Neural progenitor cell (in vitro differentiated cells): ENCODE results near the gene SLC24A4. TPM values are rescaled to one million over a fixed set of nuclear protein-coding genes. Genes with fewer than 3 reads are reported as not detected.

ENCODE experiments used
- DNase-seq: peaks from one replicate; pipeline ENCODE4 v3.0.0-alpha.2; 2016; ENCODE audit warnings: low spot score
- H2AFZ ChIP-seq: fragments of 200-600 bp; sonication (generic); replicated peaks from 2 replicates; pipeline ENCODE4 v1.6.1; 2016; ENCODE audit warnings: antibody characterized with exemption
- H3F3A ChIP-seq: fragments of 200-600 bp; sonication (generic); 2 replicates; pipeline ENCODE4 v1.6.1; 2016; ENCODE audit warnings: antibody characterized with exemption, low read depth
- H3K27ac ChIP-seq: fragments of 200-600 bp; sonication (generic); 2 replicates; pipeline ENCODE4 v1.5.1; 2016; ENCODE audit warnings: mild to moderate bottlenecking
- H3K27me3 ChIP-seq: fragments of 200-600 bp; sonication (generic); 2 replicates; pipeline ENCODE4 v1.6.1; 2016; ENCODE audit warnings: mild to moderate bottlenecking, moderate library complexity
- H3K36me3 ChIP-seq: fragments of 200-600 bp; sonication (generic); 2 replicates; pipeline ENCODE4 v1.5.1; 2016
- H3K4me1 ChIP-seq: fragments of 200-600 bp; sonication (generic); 2 replicates; pipeline ENCODE4 v1.6.1; 2016; ENCODE audit warnings: mixed run types
- H3K4me2 ChIP-seq: fragments of 200-600 bp; sonication (generic); 2 replicates; pipeline ENCODE4 v1.6.1; 2016
- H3K4me3 ChIP-seq: fragments of 200-600 bp; sonication (generic); 2 replicates; pipeline ENCODE4 v1.5.1; 2016
- H3K79me2 ChIP-seq: fragments of 200-600 bp; sonication (generic); 2 replicates; pipeline ENCODE4 v1.6.1; 2016; ENCODE audit warnings: low read depth
- H3K9ac ChIP-seq: fragments of 200-600 bp; sonication (generic); 2 replicates; pipeline ENCODE4 v1.6.1; 2016
- H3K9me3 ChIP-seq: fragments of 200-600 bp; sonication (generic); 2 replicates; pipeline ENCODE4 v1.5.1; 2016; ENCODE audit warnings: low read depth
- H4K20me1 ChIP-seq: fragments of 200-600 bp; sonication (generic); 2 replicates; pipeline ENCODE4 v1.6.1; 2016; ENCODE audit warnings: low read depth
- H3K27ac Mint-ChIP-seq: 3 replicates; pipeline ENCODE4 v1.8.0; 2021; ENCODE audit warnings: mixed read lengths
- H3K27me3 Mint-ChIP-seq: 2 replicates; pipeline ENCODE4 v1.8.0; 2022; ENCODE audit warnings: low read depth, mild to moderate bottlenecking, inconsistent platforms, moderate library complexity, mixed read lengths; ENCODE audit not compliant: insufficient read depth
- H3K36me3 Mint-ChIP-seq: 3 replicates; pipeline ENCODE4 v1.8.0; 2021; ENCODE audit warnings: mixed read lengths
- H3K4me1 Mint-ChIP-seq: 3 replicates; pipeline ENCODE4 v1.8.0; 2021; ENCODE audit warnings: mixed read lengths
- H3K4me3 Mint-ChIP-seq: 3 replicates; pipeline ENCODE4 v1.8.0; 2021; ENCODE audit warnings: mild to moderate bottlenecking, moderate library complexity, mixed read lengths
- H3K9me3 Mint-ChIP-seq: 3 replicates; pipeline ENCODE4 v1.8.0; 2020; ENCODE audit warnings: mixed read lengths
- CTCF ChIP-seq: fragments of 200-600 bp; sonication (generic); IDR thresholded peaks from 2 replicates; pipeline ENCODE4 v1.5.1; 2017; ENCODE audit warnings: antibody characterized with exemption, mild to moderate bottlenecking
- EZH2 ChIP-seq: fragments of 200-600 bp; sonication (generic); IDR thresholded peaks from 2 replicates; pipeline ENCODE4 v1.6.1; 2017; ENCODE audit warnings: antibody characterized with exemption, mild to moderate bottlenecking, moderate library complexity
- EZH2phosphoT487 ChIP-seq: fragments of 200-600 bp; sonication (generic); IDR thresholded peaks from 2 replicates; pipeline ENCODE4 v1.6.1; 2017; ENCODE audit warnings: antibody characterized with exemption
- total RNA-seq: library from RNA; depleted of rRNA; stranded (reverse); fragments of >200 nt; gene quantifications from 2 replicates; pipeline ENCODE4 v1.2.3, GENCODE V29; 2015; ENCODE audit warnings: low replicate concordance

SLC24A4 gene
- total RNA-seq, 1 donor from 2014 or later: 0.73 TPM

GRCh38 chr14:92348154-92348553 is 25.2 kb downstream of the SLC24A4 start:
- H3K9me3 Mint-ChIP-seq: no peaks in the 10 kb centered on the region
- Histone ChIP-seq H3K9me3 (no peaks in the 10 kb centered on the region), H3K36me3 (no peaks in the 10 kb centered on the region), H3K79me2 (no peaks in the 10 kb centered on the region), H2AFZ (no peak overlapping the region), H3K4me3 (no peak overlapping the region), H3K9ac (no peak overlapping the region), H3K27ac (no peak overlapping the region), H3K4me1 (no peaks in the 10 kb centered on the region), H3K4me2 (no peak overlapping the region), H3K27me3 (no peaks in the 10 kb centered on the region), H4K20me1 (no peaks in the 10 kb centered on the region), H3F3A (no peaks in the 10 kb centered on the region)
- no peak overlapping the region for H3K27ac Mint-ChIP-seq
- no peak for TF ChIP-seq EZH2phosphoT487
- no peak for TF ChIP-seq EZH2
- no peak for TF ChIP-seq CTCF
- H3K36me3 Mint-ChIP-seq: no peaks in the 10 kb centered on the region
- no peak overlapping the region for H3K4me3 Mint-ChIP-seq
- no peak for DNase-seq
- H3K4me1 Mint-ChIP-seq: peaks cover 3% of the 10 kb centered on the region
- H3K27me3 Mint-ChIP-seq: peaks cover 3% of the 10 kb centered on the region

- Histone ChIP-seq H3K79me2 (no peaks in the 10 kb centered on the region), H3K4me2 (no peak overlapping the region), H2AFZ (no peak overlapping the region), H3K9ac (no peak overlapping the region), H4K20me1 (no peaks in the 10 kb centered on the region), H3K27me3 (no peaks in the 10 kb centered on the region), H3K36me3 (no peaks in the 10 kb centered on the region), H3F3A (no peaks in the 10 kb centered on the region), H3K27ac (no peak overlapping the region), H3K9me3 (no peaks in the 10 kb centered on the region), H3K4me1 (no peaks in the 10 kb centered on the region), H3K4me3 (no peak overlapping the region)
- H3K4me3 Mint-ChIP-seq: no peak overlapping the region
- no peak for DNase-seq
- no peak overlapping the region for H3K27ac Mint-ChIP-seq
- peaks cover 3% of the 10 kb centered on the region for H3K4me1 Mint-ChIP-seq
- H3K27me3 Mint-ChIP-seq: peaks cover 3% of the 10 kb centered on the region
- TF ChIP-seq EZH2phosphoT487 (no peak), CTCF (no peak), EZH2 (no peak)
- no peaks in the 10 kb centered on the region for H3K36me3 Mint-ChIP-seq
- no peaks in the 10 kb centered on the region for H3K9me3 Mint-ChIP-seq
Observed at GRCh38 chr14:92351750-92352149, 28.8 kb downstream of the SLC24A4 start.

- peaks cover 3% of the 10 kb centered on the region for H3K4me1 Mint-ChIP-seq
- Histone ChIP-seq H3K9me3 (no peaks in the 10 kb centered on the region), H3F3A (no peaks in the 10 kb centered on the region), H3K79me2 (no peaks in the 10 kb centered on the region), H3K4me2 (no peak overlapping the region), H3K36me3 (no peaks in the 10 kb centered on the region), H3K4me3 (no peak overlapping the region), H3K4me1 (no peaks in the 10 kb centered on the region), H3K27ac (no peak overlapping the region), H4K20me1 (no peaks in the 10 kb centered on the region), H3K9ac (no peak overlapping the region), H3K27me3 (no peaks in the 10 kb centered on the region), H2AFZ (no peak overlapping the region)
- H3K36me3 Mint-ChIP-seq: no peaks in the 10 kb centered on the region
- H3K27me3 Mint-ChIP-seq: peaks cover 3% of the 10 kb centered on the region
- TF ChIP-seq CTCF: peak; percentile 80
- no peak for TF ChIP-seq EZH2phosphoT487
- no peak for TF ChIP-seq EZH2
- peak; percentile 53 for DNase-seq
- no peak overlapping the region for H3K4me3 Mint-ChIP-seq
- no peak overlapping the region for H3K27ac Mint-ChIP-seq
- H3K9me3 Mint-ChIP-seq: no peaks in the 10 kb centered on the region
Observed at GRCh38 chr14:92352158-92352985, 29.4 kb downstream of the SLC24A4 start.
